Spleen (tissue), 11 donors: Measurements from ENCODE around the gene SOX4. TPM values are rescaled to one million over a fixed set of nuclear protein-coding genes. Genes with fewer than 3 reads are reported as not detected.

Experiments
- DNase-seq: peaks from one replicate; pipeline ENCODE4 v3.0.0-alpha.2; 2020
- H3K27ac ChIP-seq, 8 donors: fragments of 200-600 bp; sonication (generic) in 7 of 8; 1 replicate in 4 of 8; 2 replicates in 4 of 8; pipeline versions ENCODE4 v1.5.0 to v1.8.0; 2016 to 2021; ENCODE audit warnings: inconsistent platforms in 4 of 8, mild to moderate bottlenecking in 4 of 8, moderate library complexity in 1 of 8
- H3K27me3 ChIP-seq, 7 donors: fragments of 200-600 bp; sonication (generic) in 6 of 7; replicated peaks in 1 of 7; 1 replicate in 4 of 7; 2 replicates in 3 of 7; pipeline versions ENCODE4 v1.5.0 to v1.8.0; 2016 to 2021; ENCODE audit warnings: inconsistent platforms in 3 of 7, mild to moderate bottlenecking in 1 of 7
- H3K36me3 ChIP-seq, 6 donors: fragments of 200-600 bp; sonication (generic) in 5 of 6; 1 replicate in 4 of 6; 2 replicates in 2 of 6; pipeline versions ENCODE4 v1.5.0 to v1.8.0; 2016 to 2021; ENCODE audit warnings: inconsistent platforms in 2 of 6
- H3K4me1 ChIP-seq, 6 donors: fragments of 200-600 bp; sonication (generic) in 5 of 6; 1 replicate in 3 of 6; 2 replicates in 3 of 6; pipeline versions ENCODE4 v1.5.0 to v1.8.0; 2016 to 2021; ENCODE audit warnings: inconsistent platforms in 3 of 6
- H3K4me3 ChIP-seq, 8 donors: fragments of 200-600 bp; sonication (generic) in 7 of 8; 1 replicate in 4 of 8; 2 replicates in 4 of 8; pipeline versions ENCODE4 v1.5.0 to v1.8.0; 2016 to 2021; ENCODE audit warnings: inconsistent platforms in 4 of 8, mild to moderate bottlenecking in 4 of 8, moderate library complexity in 2 of 8
- H3K9me3 ChIP-seq, 8 donors: fragments of 200-600 bp; sonication (generic) in 7 of 8; 1 replicate in 4 of 8; 2 replicates in 4 of 8; pipeline versions ENCODE4 v1.5.0 to v1.8.0; 2016 to 2021; ENCODE audit warnings: inconsistent platforms in 4 of 8
- POLR2A ChIP-seq, 3 donors: fragments of 450-650 bp; IDR thresholded peaks; one replicate each; pipeline ENCODE4 v1.5.1; 2017; ENCODE audit warnings: antibody characterized with exemption in 3 of 3, mild to moderate bottlenecking in 1 of 3
- POLR2AphosphoS5 ChIP-seq, 3 donors: sonication (generic); formaldehyde crosslinking; IDR thresholded peaks; one replicate each; pipeline ENCODE4 v1.5.1; 2017; ENCODE audit warnings: antibody characterized with exemption in 3 of 3
- WGBS, 5 donors: extraction: QIAGEN DNeasy Blood & Tissue Kit in 3 of 5; methylation state at CpG; one replicate each; pipeline versions ENCODE4 v1.1.5 to v1.1.7; 2013 to 2018; 5-methylcytosine and 5-hydroxymethylcytosine counted together
- intact Hi-C: fragments of 100-400 bp; cut with DNase I; formaldehyde crosslinking; loops from one replicate; pipeline ENCODE4 v1.15.0; 2023; ENCODE audit warnings: low total_unique reads
- polyA plus RNA-seq, 3 donors: library from polyadenylated mRNA; stranded (reverse); fragments of 200-250 nt; gene quantifications; one replicate each; pipeline ENCODE4 v1.2.1, GENCODE V29; 2013
- total RNA-seq, 7 donors: library from RNA; depleted of rRNA in 3 of 7; stranded (reverse); fragments of >200 nt in 3 of 7; fragmentation: NEBNext Ultra II Directional in 4 of 7; extraction: Animal tissue kit (Norgen Biotek cat#: 25700) in 4 of 7; gene quantifications; one replicate each; pipeline versions ENCODE4 v1.1.0 to v1.2.1, GENCODE V29; 2016 to 2021
- TF ChIP-seq, protein P1 (sequence below), 11 experiments: fragments of 200-600 bp in 7 of 11; fragments of 450-650 bp in 4 of 11; sonication (generic) in 4 of 11; IDR thresholded peaks in 8 of 11; conservative IDR thresholded peaks in 3 of 11; 1 replicate in 7 of 11; 2 replicates in 4 of 11; pipeline versions ENCODE4 v1.4.0 to v1.8.0; 2016 to 2021; ENCODE audit warnings: antibody characterized with exemption in 11 of 11, inconsistent platforms in 4 of 11, mild to moderate bottlenecking in 1 of 11
- donor health status: healthy with polysubstance abuse.
- donor health status: DM: no; HTN: no; CAD: no; lungs with moderate emphysema.
- donor health status: DM: no; HTN: no; CAD: no.
- donor health status: Bipolar disorder and iron deficiency.
- donor health status: healthy.
- donor health status: DM: no; HTN: no; CAD: no.
- donor health status: DM: yes; HTN: yes; CAD: no.

Gene SOX4
- total and polyA plus RNA-seq, 10 donors = 4.9 to 11.1 (median 6.5) TPM

DNA sequence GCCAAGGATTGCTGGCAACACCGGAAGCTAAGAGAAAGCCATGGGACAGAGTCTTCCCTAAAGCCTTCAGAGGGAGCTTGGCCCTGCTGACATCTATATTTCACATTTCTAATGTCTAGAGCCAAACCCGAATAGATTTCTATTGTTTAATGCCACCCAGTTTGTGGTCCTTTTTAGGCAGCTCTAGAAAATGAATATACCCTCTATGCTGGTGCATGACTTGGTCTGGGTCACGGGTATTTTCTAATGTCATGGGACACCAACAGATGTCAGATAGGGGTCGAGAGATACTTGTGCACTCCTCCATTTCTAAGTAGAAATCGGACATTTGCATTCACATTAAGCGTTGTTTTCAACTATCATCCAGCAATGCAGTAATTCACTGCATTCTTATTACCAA, 37.0 kb upstream of the SOX4 start:
- Histone ChIP-seq H3K27me3 (no peaks in the 10 kb centered on the region), H3K36me3 (no peaks in the 10 kb centered on the region), H3K9me3 (no peaks in the 10 kb centered on the region), H3K4me3 (no peak overlapping the region), H3K4me1 (no peaks in the 10 kb centered on the region), H3K27ac (no peak overlapping the region)
- intact Hi-C loops = no loop called here
- DNase-seq = no peak
- TF ChIP-seq POLR2A (IDR thresholded peaks at IDR 0.05) = no peak
- TF ChIP-seq, protein P1, sequence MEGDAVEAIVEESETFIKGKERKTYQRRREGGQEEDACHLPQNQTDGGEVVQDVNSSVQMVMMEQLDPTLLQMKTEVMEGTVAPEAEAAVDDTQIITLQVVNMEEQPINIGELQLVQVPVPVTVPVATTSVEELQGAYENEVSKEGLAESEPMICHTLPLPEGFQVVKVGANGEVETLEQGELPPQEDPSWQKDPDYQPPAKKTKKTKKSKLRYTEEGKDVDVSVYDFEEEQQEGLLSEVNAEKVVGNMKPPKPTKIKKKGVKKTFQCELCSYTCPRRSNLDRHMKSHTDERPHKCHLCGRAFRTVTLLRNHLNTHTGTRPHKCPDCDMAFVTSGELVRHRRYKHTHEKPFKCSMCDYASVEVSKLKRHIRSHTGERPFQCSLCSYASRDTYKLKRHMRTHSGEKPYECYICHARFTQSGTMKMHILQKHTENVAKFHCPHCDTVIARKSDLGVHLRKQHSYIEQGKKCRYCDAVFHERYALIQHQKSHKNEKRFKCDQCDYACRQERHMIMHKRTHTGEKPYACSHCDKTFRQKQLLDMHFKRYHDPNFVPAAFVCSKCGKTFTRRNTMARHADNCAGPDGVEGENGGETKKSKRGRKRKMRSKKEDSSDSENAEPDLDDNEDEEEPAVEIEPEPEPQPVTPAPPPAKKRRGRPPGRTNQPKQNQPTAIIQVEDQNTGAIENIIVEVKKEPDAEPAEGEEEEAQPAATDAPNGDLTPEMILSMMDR (IDR thresholded peaks at IDR 0.05 in 8 of 11, conservative IDR thresholded peaks at IDR 0.05 in 3 of 11) = no peak
- WGBS, 5 donors = 78 to 89% (median 82%) methylated on average over 6 of the region's 6 CpGs

DNA sequence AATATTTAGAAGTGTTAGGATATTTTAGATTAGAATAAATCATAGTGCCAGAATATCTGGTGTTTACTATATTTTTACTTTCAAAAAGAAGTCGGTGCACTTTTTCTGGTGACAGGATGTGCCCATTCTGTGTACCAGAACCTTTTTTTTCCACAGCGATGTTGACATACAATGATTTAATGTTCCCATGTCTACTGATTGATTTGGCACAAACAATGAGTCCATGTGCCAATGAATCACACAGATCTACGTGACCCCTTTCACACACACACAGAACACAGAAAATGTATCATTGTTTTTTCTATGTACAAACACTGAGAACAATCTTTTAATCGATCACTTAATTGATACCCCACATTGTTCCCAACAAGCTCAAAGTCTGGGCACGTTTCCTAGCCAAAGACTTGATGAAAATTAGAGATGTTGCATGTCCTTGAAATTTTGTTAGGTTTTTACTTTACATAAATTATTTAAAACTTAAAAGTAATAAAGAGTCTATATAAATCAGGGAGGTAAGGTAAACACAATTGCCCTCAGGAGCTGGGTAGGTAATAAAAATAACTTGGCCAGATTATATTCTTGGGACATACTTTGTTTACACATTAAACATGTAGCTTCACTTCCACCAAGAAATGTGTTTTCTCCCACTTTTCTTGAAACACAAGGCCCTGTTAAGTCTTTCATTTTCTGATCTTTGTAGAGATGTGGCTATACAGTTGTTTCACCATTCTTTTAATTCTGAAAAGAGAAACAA, 36.4 kb upstream of the SOX4 start:
- Histone ChIP-seq H3K4me3 (no peak overlapping the region), H3K27ac (no peak overlapping the region), H3K27me3 (no peaks in the 10 kb centered on the region), H3K36me3 (no peaks in the 10 kb centered on the region), H3K4me1 (no peaks in the 10 kb centered on the region), H3K9me3 (no peaks in the 10 kb centered on the region)
- no peak for DNase-seq
- TF ChIP-seq POLR2AphosphoS5 (IDR thresholded peaks at IDR 0.05) (no peak), POLR2A (IDR thresholded peaks at IDR 0.05) (no peak)
- TF ChIP-seq, protein P1 (IDR thresholded peaks at IDR 0.05 in 8 of 11, conservative IDR thresholded peaks at IDR 0.05 in 3 of 11) = no peak
- intact Hi-C loops = no loop called here
- 77 to 86% (median 79%) methylated on average over 5 of the region's 5 CpGs for WGBS, 5 donors

GRCh38 chr6:21559238-21559637, 34.3 kb upstream of the SOX4 start:
- H3K36me3 ChIP-seq = no peaks in the 10 kb centered on the region
- intact Hi-C loops = no loop called here
- whole genome bisulfite sequencing, 5 donors = 86 to 95% (median 92%) methylated on average over 3 of the region's 3 CpGs
- no peak overlapping the region for H3K4me3 ChIP-seq
- H3K9me3 ChIP-seq = peaks cover 0 to 9% (median 0%) of the 10 kb centered on the region in 8 donors
- TF ChIP-seq POLR2AphosphoS5 (IDR thresholded peaks at IDR 0.05) = no peak
- TF ChIP-seq, protein P1 (IDR thresholded peaks at IDR 0.05 in 8 of 11, conservative IDR thresholded peaks at IDR 0.05 in 3 of 11) = no peak
- TF ChIP-seq POLR2A (IDR thresholded peaks at IDR 0.05) = no peak
- no peak for DNase-seq
- H3K27me3 ChIP-seq = no peaks in the 10 kb centered on the region
- no peak overlapping the region for H3K27ac ChIP-seq
- no peaks in the 10 kb centered on the region for H3K4me1 ChIP-seq

GRCh38 chr6:21560249-21560648, 33.3 kb upstream of the SOX4 start:
- intact Hi-C loops = no loop called here
- no peak for DNase-seq
- peaks cover 0 to 12% (median 0%) of the 10 kb centered on the region in 8 donors for H3K9me3 ChIP-seq
- H3K4me1 ChIP-seq = no peaks in the 10 kb centered on the region
- no peak overlapping the region for H3K4me3 ChIP-seq
- no peaks in the 10 kb centered on the region for H3K27me3 ChIP-seq
- WGBS, 5 donors = 70 to 85% (median 77%) methylated on average over 2 of the region's 2 CpGs
- no peak overlapping the region for H3K27ac ChIP-seq
- TF ChIP-seq, protein P1 (IDR thresholded peaks at IDR 0.05 in 8 of 11, conservative IDR thresholded peaks at IDR 0.05 in 3 of 11) = no peak
- no peak for TF ChIP-seq POLR2AphosphoS5 (IDR thresholded peaks at IDR 0.05)
- TF ChIP-seq POLR2A (IDR thresholded peaks at IDR 0.05) = no peak
- no peaks in the 10 kb centered on the region for H3K36me3 ChIP-seq
